HG03039 (cell line): ENCODE results near the gene IL13RA2.

Source experiments
- ATAC-seq: cut with Tn5 transposase; IDR thresholded peaks from one replicate; pipeline ENCODE4 v1.9.1; 2021; ENCODE audit warnings: mild to moderate bottlenecking, moderate library complexity; ENCODE audit not compliant: unreplicated experiment

The IL13RA2 gene

DNA sequence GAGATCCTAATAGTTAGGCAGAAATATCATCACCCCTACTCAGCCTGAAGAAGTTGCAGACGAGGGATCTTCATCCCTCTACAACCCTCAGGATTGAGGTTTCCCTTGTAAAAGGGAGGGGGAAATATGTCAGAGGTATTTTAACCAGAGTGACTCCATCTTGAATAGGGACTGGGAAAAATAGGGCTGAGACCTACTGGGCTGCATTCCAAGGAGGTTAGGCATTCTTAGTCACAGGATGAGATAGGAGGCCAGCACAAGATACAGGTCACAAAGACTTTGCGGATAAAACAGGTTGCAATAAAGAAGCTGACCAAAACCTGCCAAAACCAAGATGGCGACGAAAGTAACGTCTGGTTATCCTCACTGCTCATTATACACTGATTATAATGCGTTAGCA, 17.5 kb downstream of the IL13RA2 start:
- ATAC-seq, result no peak

DNA sequence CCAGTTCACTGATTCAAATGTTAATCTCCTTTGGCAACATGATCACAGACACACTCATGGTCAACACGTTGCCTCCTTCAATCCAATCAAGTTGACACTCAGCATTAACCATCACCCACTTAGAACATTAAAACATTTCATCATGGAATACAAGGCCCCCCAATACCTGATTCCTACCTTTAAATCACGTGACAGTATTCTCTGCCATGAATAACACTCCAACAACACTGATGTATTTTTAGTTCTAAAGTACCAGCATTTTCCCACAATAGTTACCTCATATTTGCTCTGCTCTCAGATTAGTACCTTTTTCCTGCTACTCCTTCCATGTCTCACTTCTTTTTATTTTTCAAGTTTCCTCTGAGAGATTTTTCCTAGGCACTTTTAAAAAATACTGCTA, 19.6 kb downstream of the IL13RA2 start:
- no peak for ATAC-seq

DNA sequence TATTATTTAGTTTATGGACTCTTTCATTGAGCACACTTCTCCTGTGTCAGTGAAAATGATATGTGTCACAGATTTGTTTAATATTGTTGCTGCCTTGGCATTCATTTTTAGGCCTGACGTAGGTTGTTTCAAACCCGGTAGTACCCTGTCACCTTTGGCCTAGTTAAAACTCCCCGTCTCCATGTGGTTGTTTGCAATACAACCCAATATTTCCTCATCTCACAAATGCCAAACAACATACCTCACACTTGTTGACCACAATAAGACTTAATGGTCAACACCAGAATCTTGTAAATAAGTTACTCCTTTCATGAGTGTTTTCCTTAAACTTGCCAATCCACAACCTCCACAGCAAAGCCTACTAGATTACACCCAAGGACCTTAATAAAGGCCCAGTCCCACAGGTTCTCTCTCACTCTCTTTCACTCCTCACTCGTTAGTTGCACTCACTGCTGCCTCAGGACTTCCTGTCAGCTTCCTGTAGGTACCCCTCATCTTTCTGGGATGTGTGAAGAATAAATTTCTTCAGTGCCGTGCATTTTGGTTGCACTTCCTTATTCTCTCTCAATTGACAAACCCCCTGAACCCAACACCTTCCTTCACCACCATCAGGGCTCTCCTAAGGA, 31.3 kb downstream of the IL13RA2 start:
- no peak for ATAC-seq

DNA sequence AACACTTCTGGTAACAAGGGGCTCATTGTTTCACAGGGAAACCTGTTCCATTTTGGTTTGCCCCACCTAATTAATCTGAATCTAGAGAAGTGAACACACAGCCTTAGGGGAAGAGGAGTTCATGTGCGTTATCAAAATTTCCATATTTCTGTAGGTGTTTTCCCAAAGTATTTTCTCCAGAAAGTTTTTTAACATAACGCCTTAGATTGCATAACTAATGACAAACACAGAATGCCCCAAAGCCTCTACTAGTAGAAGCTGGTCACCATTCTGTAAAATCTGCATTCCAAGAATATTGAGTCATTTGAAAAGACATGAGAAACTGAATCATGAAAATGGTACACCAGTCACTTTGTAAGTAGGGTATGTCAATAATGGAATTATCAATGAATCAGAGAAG, 41.1 kb downstream of the IL13RA2 start:
- ATAC-seq, result no peak

DNA sequence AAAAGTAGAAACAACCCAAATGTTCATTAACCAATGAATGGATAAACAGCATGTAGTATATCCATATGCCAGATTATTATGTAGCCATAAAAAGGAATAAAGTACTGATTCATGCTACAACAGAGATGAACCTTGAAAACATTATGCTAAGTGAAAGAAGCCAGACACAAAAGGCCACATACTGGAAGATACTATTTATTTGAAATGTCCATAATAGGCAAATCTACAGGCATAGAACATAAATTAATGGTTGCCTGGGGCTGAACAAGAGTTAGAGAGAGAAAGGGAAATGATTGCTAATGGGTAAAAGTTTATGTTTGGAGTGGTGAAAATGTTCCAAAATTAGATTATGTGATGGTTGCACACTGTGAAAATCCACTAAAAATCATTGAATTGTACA, 44.4 kb downstream of the IL13RA2 start:
- ATAC-seq, result no peak

DNA sequence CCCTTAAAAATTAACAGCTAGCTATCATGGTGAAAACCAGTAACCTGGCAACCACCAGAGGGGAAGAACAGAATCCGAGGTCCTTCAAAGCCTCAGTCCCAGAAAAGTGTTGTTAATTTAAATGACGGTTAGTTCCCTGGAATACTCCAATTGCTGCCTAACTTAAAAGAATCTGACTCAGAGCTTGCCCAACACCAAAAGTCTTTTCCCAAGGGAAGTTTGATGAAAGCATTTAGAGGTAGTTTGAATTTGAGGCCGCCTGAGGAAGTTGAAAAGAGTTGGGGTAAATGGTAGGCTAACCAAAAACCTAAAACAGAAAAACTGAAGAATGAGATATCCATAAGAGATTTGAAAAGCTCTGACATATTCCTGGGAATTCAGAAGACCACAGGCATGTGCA, 46.6 kb downstream of the IL13RA2 start:
- no peak for ATAC-seq

DNA sequence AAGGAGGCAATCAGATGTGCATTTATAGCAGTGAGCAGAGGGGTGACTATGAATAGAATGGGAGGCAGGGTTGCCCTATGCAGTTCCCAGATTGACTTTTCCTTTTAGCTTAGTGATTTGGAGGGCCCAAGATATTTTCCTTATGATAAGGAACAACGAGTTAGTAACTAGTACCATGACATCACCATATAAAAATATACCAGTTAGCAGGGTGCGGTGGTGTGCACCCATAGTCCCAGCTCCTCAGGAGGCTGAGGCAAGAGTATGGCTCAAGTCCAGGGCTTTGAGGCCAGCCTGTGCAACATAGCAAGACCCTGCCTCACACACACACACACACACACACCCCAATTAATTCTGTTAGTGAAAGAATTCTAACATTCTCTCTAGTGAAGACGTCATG, 53.0 kb downstream of the IL13RA2 start:
- ATAC-seq, result no peak

DNA sequence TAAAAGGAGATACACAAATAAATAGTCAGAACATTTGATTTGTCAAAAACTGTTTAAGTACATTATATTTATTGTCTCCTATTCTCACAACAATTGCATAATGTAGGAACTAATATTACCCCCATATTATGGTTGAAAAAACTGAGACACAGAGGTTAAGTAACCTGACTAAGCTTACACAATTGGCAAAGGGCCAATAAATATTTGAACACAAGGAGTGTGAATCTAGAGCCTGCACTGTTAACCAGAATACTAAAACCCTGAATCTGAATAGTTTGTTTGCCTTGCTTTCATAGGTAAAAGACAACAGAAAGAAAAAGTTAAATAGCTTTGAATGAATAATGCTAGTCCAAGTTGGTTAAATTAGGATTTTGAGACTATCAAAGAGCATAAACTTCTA, 55.2 kb downstream of the IL13RA2 start:
- no peak for ATAC-seq

DNA sequence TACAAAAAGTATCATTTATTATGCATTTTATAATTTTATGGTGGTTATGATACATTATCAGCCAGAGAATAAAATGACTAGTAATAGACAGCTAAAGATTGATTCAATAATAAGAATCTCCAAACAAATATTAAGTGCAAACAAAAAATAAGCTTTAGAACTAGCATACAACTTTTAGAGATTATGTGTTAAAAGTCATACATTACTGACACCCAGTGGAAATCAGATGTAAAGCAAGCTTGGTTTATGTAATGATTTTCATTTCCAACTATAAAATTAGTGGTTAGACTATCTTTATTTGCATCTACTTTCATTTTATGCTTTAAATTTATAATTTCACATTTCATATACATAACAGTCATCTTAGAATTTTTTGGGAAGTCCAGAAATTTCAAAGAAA, 57.7 kb downstream of the IL13RA2 start:
- ATAC-seq, result no peak
